Fibroblast of lung (primary cell): ENCODE measurements around the gene MFSD2A. TPM values are rescaled to one million over a fixed set of nuclear protein-coding genes. Genes with fewer than 3 reads are reported as not detected.

Experiments used
- DNase-seq, 2 donors: peaks; one replicate each; pipeline versions ENCODE4 v3.0.0 to v3.0.0-alpha.2; 2010; ENCODE audit warnings: low read depth in 2 of 2
- H2AFZ ChIP-seq: 2 replicates; pipeline ENCODE4 v1.5.1; 2012; ENCODE audit warnings: low read length, control low read depth, inconsistent platforms
- H3K27ac ChIP-seq: 2 replicates; pipeline ENCODE4 v1.5.1; 2011; ENCODE audit warnings: low read length, control low read depth; ENCODE audit not compliant: insufficient read depth
- H3K27me3 ChIP-seq: 2 replicates; pipeline ENCODE4 v1.5.1; 2011; ENCODE audit warnings: mild to moderate bottlenecking, low read length; ENCODE audit not compliant: control insufficient read depth, insufficient read depth
- H3K36me3 ChIP-seq: 2 replicates; pipeline ENCODE4 v1.5.1; 2011; ENCODE audit warnings: low read length; ENCODE audit not compliant: control insufficient read depth, insufficient read depth
- H3K4me1 ChIP-seq: 2 replicates; pipeline ENCODE4 v1.5.1; 2011; ENCODE audit warnings: low read length; ENCODE audit not compliant: control insufficient read depth, insufficient read depth; ENCODE audit errors: extremely low read depth
- H3K4me2 ChIP-seq: 2 replicates; pipeline ENCODE4 v1.5.1; 2011; ENCODE audit warnings: low read length, control low read depth; ENCODE audit not compliant: insufficient read depth; ENCODE audit errors: extremely low read depth
- H3K4me3 ChIP-seq, 4 experiments: fragments of 200-600 bp in 1 of 4; sonication (generic) in 1 of 4; replicated peaks in 1 of 4; 2 replicates each; pipeline ENCODE4 v1.5.1; 2011 to 2016; ENCODE audit warnings: low read length in 4 of 4, low read depth in 3 of 4, mild to moderate bottlenecking in 3 of 4, control low read depth in 2 of 4, inconsistent platforms in 1 of 4, mixed read lengths in 1 of 4; ENCODE audit not compliant: insufficient read depth in 1 of 4; ENCODE audit errors: control extremely low read depth in 1 of 4
- H3K79me2 ChIP-seq: 2 replicates; pipeline ENCODE4 v1.5.1; 2012; ENCODE audit warnings: mild to moderate bottlenecking, low read length, inconsistent platforms; ENCODE audit not compliant: control insufficient read depth, insufficient read depth
- H3K9ac ChIP-seq: 2 replicates; pipeline ENCODE4 v1.5.1; 2011; ENCODE audit warnings: mild to moderate bottlenecking, low read length, control low read depth; ENCODE audit not compliant: insufficient read depth
- H3K9me3 ChIP-seq: 2 replicates; pipeline ENCODE4 v1.5.1; 2012; ENCODE audit warnings: low read depth, low read length; ENCODE audit not compliant: control insufficient read depth, insufficient read depth
- H4K20me1 ChIP-seq: 2 replicates; pipeline ENCODE4 v1.5.1; 2011; ENCODE audit warnings: low read length; ENCODE audit not compliant: control insufficient read depth, insufficient read depth; ENCODE audit errors: extremely low read depth
- EZH2 ChIP-seq: IDR thresholded peaks from 2 replicates; pipeline ENCODE4 v1.5.1; 2012; ENCODE audit warnings: low read length, control low read depth, mild to moderate bottlenecking; ENCODE audit errors: missing control alignments
- polyA plus RNA-seq, 2 donors: library from polyadenylated mRNA; depleted of rRNA in 1 of 2; stranded (reverse) in 1 of 2; unstranded in 1 of 2; fragments of >200 nt; gene quantifications; 2 replicates each; pipeline ENCODE4 v1.2.1, GENCODE V29; 2011 to 2012; ENCODE audit warnings: missing spikeins in 1 of 2
- total RNA-seq: library from RNA; depleted of rRNA; stranded (reverse); fragments of >200 nt; gene quantifications from 2 replicates; pipeline ENCODE4 v1.2.1, GENCODE V29; 2014
- TF ChIP-seq, protein P1 (sequence below), 2 donors: IDR thresholded peaks in 1 of 2; conservative IDR thresholded peaks in 1 of 2; 1 replicate in 1 of 2; 2 replicates in 1 of 2; pipeline ENCODE4 v1.5.1; 2011 to 2012; ENCODE audit warnings: low read length in 2 of 2, control low read depth in 1 of 2, inconsistent platforms in 1 of 2, low read depth in 1 of 2, mild to moderate bottlenecking in 1 of 2

Gene MFSD2A
- total and polyA plus RNA-seq, 2 donors (not counting 1 experiment from before 2014, with no cell fraction given), result 0.90 to 1.2 TPM

GRCh38 chr1:39922251-39922688 lies 32.7 kb upstream of the MFSD2A start:
- peak overlapping the region; percentile 8 for H3K4me2 ChIP-seq
- H4K20me1 ChIP-seq, result no peaks in the 10 kb centered on the region
- no peak overlapping the region for H3K4me3 ChIP-seq
- no peak for DNase-seq
- no peaks in the 10 kb centered on the region for H3K79me2 ChIP-seq
- no peaks in the 10 kb centered on the region for H3K4me1 ChIP-seq
- H3K27ac ChIP-seq, result no peak overlapping the region
- H2AFZ ChIP-seq, result no peak overlapping the region
- peaks cover 15% of the 10 kb centered on the region for H3K27me3 ChIP-seq
- TF ChIP-seq EZH2, result no peak
- TF ChIP-seq, protein P1, sequence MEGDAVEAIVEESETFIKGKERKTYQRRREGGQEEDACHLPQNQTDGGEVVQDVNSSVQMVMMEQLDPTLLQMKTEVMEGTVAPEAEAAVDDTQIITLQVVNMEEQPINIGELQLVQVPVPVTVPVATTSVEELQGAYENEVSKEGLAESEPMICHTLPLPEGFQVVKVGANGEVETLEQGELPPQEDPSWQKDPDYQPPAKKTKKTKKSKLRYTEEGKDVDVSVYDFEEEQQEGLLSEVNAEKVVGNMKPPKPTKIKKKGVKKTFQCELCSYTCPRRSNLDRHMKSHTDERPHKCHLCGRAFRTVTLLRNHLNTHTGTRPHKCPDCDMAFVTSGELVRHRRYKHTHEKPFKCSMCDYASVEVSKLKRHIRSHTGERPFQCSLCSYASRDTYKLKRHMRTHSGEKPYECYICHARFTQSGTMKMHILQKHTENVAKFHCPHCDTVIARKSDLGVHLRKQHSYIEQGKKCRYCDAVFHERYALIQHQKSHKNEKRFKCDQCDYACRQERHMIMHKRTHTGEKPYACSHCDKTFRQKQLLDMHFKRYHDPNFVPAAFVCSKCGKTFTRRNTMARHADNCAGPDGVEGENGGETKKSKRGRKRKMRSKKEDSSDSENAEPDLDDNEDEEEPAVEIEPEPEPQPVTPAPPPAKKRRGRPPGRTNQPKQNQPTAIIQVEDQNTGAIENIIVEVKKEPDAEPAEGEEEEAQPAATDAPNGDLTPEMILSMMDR (conservative IDR thresholded peaks at IDR 0.05 in 1 of 2, IDR thresholded peaks at IDR 0.05 in 1 of 2; ENCODE audit: low read depth in 1 of 2, low read length in 2 of 2), result no peak
- no peaks in the 10 kb centered on the region for H3K36me3 ChIP-seq
- H3K9me3 ChIP-seq, result no peaks in the 10 kb centered on the region
- H3K9ac ChIP-seq, result no peak overlapping the region

DNA sequence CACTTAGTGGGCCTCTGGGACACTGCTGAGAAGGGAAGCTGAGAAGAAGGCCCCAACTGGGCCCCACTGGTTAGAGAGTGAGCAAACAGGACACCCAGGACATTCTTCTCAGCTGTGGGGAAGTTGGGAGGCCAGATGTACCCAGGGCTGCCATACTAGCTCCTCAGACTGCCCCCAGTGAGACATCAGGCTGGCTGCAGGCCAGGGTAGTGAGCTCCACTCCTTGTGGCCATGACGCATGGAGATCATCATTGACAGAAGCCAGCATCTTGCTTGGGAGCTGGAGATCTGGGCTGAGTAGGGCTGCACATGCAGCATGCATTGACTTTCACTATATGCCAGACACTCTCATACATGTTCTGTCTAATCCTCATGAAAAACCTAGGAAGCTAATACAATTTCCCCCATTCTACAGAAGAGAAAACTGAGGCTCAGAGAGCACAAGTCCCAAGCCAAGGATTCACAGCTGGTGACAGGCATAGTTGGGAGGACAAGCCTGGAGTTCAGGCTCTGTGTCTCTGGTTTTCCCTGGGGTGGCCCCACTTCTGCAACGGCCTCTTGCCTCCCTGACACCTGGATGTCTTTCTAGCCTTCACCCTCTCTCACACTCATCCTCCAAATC lies 29.1 kb upstream of the MFSD2A start:
- TF ChIP-seq, protein P1 (conservative IDR thresholded peaks at IDR 0.05 in 1 of 2, IDR thresholded peaks at IDR 0.05 in 1 of 2; ENCODE audit: low read depth in 1 of 2, low read length in 2 of 2), result no peak
- no peak for TF ChIP-seq EZH2
- Histone ChIP-seq H2AFZ (no peak overlapping the region), H4K20me1 (no peaks in the 10 kb centered on the region), H3K9ac (no peak overlapping the region), H3K4me3 (no peak overlapping the region), H3K27ac (no peak overlapping the region), H3K4me2 (no peak overlapping the region), H3K4me1 (no peaks in the 10 kb centered on the region), H3K79me2 (no peaks in the 10 kb centered on the region), H3K36me3 (no peaks in the 10 kb centered on the region), H3K9me3 (no peaks in the 10 kb centered on the region), H3K27me3 (peaks cover 12% of the 10 kb centered on the region)
- DNase-seq, result no peak

DNA sequence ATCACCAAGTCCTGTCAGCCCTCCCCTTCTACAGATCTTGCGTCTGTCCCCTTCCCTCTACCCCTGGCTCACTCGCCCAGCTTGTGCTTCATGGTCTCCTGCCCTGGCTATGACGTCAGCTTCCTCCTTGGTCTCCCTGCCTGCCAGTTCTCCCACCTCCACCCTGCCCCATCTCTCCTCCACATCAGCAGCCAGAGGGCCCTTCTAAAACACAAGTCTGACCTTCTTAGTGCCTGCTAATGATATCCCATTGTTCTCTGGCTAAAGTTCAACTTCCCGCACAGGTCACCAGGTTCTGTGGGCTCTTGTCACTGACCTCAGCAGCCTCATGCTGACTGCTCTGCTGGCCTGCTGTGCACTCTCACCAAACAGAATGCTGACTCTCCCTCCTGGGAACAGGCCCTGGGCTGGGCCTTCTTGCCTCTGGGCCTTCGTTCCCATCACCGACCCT lies 28.6 kb upstream of the MFSD2A start:
- Histone ChIP-seq H3K79me2 (no peaks in the 10 kb centered on the region), H3K4me2 (no peak overlapping the region), H3K4me1 (no peaks in the 10 kb centered on the region), H2AFZ (no peak overlapping the region), H3K4me3 (no peak overlapping the region), H3K36me3 (no peaks in the 10 kb centered on the region), H3K27ac (no peak overlapping the region), H3K27me3 (peaks cover 12% of the 10 kb centered on the region), H3K9me3 (no peaks in the 10 kb centered on the region), H3K9ac (no peak overlapping the region), H4K20me1 (no peaks in the 10 kb centered on the region)
- no peak for TF ChIP-seq EZH2
- TF ChIP-seq, protein P1 (conservative IDR thresholded peaks at IDR 0.05 in 1 of 2, IDR thresholded peaks at IDR 0.05 in 1 of 2; ENCODE audit: low read depth in 1 of 2, low read length in 2 of 2), result no peak
- peak in 1 of 2 donors; percentile 33 for DNase-seq
